Measurements from ENCODE around the gene C18orf63. TPM values are rescaled to one million over a fixed set of nuclear protein-coding genes. Genes with fewer than 3 reads are reported as not detected.

Gene C18orf63
- total RNA-seq, 3 donors from 2014 or later, result not detected

Other genes with a start within 250 kb of the C18orf63 start
- gene FBXO15, start 168.0 kb upstream of the C18orf63 start, total RNA-seq, result 1 to 10 TPM in 2 of 3 donors, under 1 TPM in 1; 0.71 to 1.2 (median 1.2) TPM
- 10 to 100 TPM; 52.3 to 64.2 (median 56.5) TPM for gene TIMM21, start 167.3 kb upstream of the C18orf63 start, total RNA-seq
- 10 to 100 TPM; 40.6 to 46.5 (median 45.9) TPM for gene CYB5A, start 23.9 kb upstream of the C18orf63 start, total RNA-seq
- gene DIPK1C, start 141.5 kb downstream of the C18orf63 start, total RNA-seq, result not detected
- 100 to 1,000 TPM; 157 to 165 (median 164) TPM for gene CNDP2, start 180.5 kb downstream of the C18orf63 start, total RNA-seq
- under 1 TPM; 0.15 to 0.49 (median 0.40) TPM for gene CNDP1, start 218.7 kb downstream of the C18orf63 start, total RNA-seq